OCI-LY3 (cell line): ENCODE measurements around the gene BTBD9.

Experiments used
- H2AFZ ChIP-seq: fragments of 200-600, 300-600 bp; shearing (Covaris generic); 2 replicates; pipeline ENCODE4 v1.6.0; 2014; ENCODE audit warnings: antibody characterized with exemption, low read depth, low read length
- H3K27ac ChIP-seq: fragments of 200-600, 300-600 bp; sonication (generic); 2 replicates; pipeline ENCODE4 v1.5.1; 2014; ENCODE audit warnings: mild to moderate bottlenecking, low read length, moderate library complexity, mixed read lengths
- H3K27me3 ChIP-seq: fragments of 200-600, 300-600 bp; sonication (generic); 2 replicates; pipeline ENCODE4 v1.6.1; 2014; ENCODE audit warnings: low read depth, low read length, mixed read lengths
- H3K36me3 ChIP-seq: fragments of 200-600, 300-600 bp; sonication (generic); replicated peaks from 2 replicates; pipeline ENCODE3; 2014; ENCODE audit warnings: low read depth, low read length, mixed read lengths
- H3K4me1 ChIP-seq: fragments of 300-600, 200-600 bp; sonication (generic); 2 replicates; pipeline ENCODE4 v1.6.1; 2014; ENCODE audit warnings: low read length, mixed read lengths
- H3K4me2 ChIP-seq: fragments of 200-600, 300-600 bp; sonication (generic); 2 replicates; pipeline ENCODE4 v1.6.1; 2014; ENCODE audit warnings: low read length, mixed read lengths
- H3K4me3 ChIP-seq: fragments of 300-600, 200-600 bp; sonication (generic); 2 replicates; pipeline ENCODE4 v1.5.1; 2014; ENCODE audit warnings: antibody characterized with exemption, mild to moderate bottlenecking, low read length, moderate library complexity
- H3K79me2 ChIP-seq: fragments of 300-600, 200-600 bp; shearing (Covaris generic); 2 replicates; pipeline ENCODE4 v1.6.1; 2014; ENCODE audit warnings: mild to moderate bottlenecking, low read length, mixed read lengths
- H3K9ac ChIP-seq: fragments of 300-600, 200-600 bp; shearing (Covaris generic); 2 replicates; pipeline ENCODE4 v1.6.0; 2014; ENCODE audit warnings: mild to moderate bottlenecking, low read length, moderate library complexity
- H3K9me3 ChIP-seq: fragments of 200-600, 300-600 bp; shearing (Covaris generic); 2 replicates; pipeline ENCODE4 v1.6.1; 2014; ENCODE audit warnings: low read length, mixed read lengths; ENCODE audit not compliant: insufficient read depth
- H4K20me1 ChIP-seq: fragments of 200-600, 300-600 bp; sonication (generic); 2 replicates; pipeline ENCODE4 v1.6.1; 2016; ENCODE audit warnings: low read length, mixed read lengths; ENCODE audit not compliant: insufficient read depth
- CTCF ChIP-seq: fragments of 200-600, 300-600 bp; sonication (generic); IDR thresholded peaks from 2 replicates; pipeline ENCODE4 v1.5.1; 2014; ENCODE audit warnings: antibody characterized with exemption, low read length, low read depth
- EZH2phosphoT487 ChIP-seq: fragments of 200-600 bp; shearing (Covaris generic); IDR thresholded peaks from 2 replicates; pipeline ENCODE4 v1.6.1; 2018; ENCODE audit warnings: antibody characterized with exemption, mixed run types, low read depth

BTBD9 gene

GRCh38 chr6:38567436-38567835, 72.3 kb downstream of the BTBD9 start:
- H3K9me3 ChIP-seq = no peaks in the 10 kb centered on the region
- TF ChIP-seq CTCF = no peak
- no peak for TF ChIP-seq EZH2phosphoT487
- no peaks in the 10 kb centered on the region for H3K79me2 ChIP-seq
- H3K4me1 ChIP-seq = peaks cover 12% of the 10 kb centered on the region
- no peak overlapping the region for H3K4me2 ChIP-seq
- no peak overlapping the region for H3K4me3 ChIP-seq
- no peak overlapping the region for H3K9ac ChIP-seq
- H2AFZ ChIP-seq = no peak overlapping the region
- H3K27ac ChIP-seq = no peak overlapping the region
- H3K27me3 ChIP-seq = no peaks in the 10 kb centered on the region
- H4K20me1 ChIP-seq = no peaks in the 10 kb centered on the region
- no peaks in the 10 kb centered on the region for H3K36me3 ChIP-seq

DNA sequence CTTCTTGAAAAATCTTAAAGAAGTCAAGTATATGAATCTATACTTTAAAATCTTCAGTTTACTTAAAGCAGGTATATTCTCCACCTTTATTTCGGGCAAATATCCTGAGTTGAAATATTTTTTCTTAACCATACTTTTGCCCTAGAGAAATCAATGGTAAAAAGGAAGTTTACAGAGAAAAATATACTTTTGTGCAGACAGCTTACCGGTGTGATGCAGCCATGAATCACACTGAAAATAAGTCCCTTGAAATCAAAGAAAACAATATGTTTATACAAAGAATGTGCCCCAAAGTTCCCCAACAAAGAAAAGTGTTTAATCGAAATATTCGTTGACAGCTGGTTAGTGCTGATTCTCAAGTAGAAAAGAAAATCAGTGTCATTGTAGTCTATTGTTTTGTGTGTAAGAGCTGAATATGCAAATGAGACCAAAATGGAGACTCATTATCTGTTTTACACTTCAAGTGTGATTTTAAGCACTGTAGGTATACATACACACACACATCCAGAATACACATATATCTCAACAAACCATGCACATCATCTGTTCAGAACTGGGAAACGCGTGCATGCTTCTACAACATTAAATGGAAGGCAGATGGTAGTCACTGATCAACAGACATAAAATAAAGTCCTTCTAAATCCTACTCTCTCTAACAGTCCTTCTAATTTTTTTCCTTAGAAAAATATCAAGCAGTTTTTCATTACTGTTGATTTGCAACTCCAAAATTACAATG, 73.3 kb downstream of the BTBD9 start:
- H3K9me3 ChIP-seq = no peaks in the 10 kb centered on the region
- H4K20me1 ChIP-seq = no peaks in the 10 kb centered on the region
- no peak overlapping the region for H3K4me3 ChIP-seq
- H3K9ac ChIP-seq = no peak overlapping the region
- peaks cover 6% of the 10 kb centered on the region for H3K4me1 ChIP-seq
- no peaks in the 10 kb centered on the region for H3K79me2 ChIP-seq
- H3K36me3 ChIP-seq = no peaks in the 10 kb centered on the region
- no peak overlapping the region for H3K27ac ChIP-seq
- H2AFZ ChIP-seq = no peak overlapping the region
- TF ChIP-seq EZH2phosphoT487 (no peak), CTCF (no peak)
- no peak overlapping the region for H3K4me2 ChIP-seq
- no peaks in the 10 kb centered on the region for H3K27me3 ChIP-seq

DNA sequence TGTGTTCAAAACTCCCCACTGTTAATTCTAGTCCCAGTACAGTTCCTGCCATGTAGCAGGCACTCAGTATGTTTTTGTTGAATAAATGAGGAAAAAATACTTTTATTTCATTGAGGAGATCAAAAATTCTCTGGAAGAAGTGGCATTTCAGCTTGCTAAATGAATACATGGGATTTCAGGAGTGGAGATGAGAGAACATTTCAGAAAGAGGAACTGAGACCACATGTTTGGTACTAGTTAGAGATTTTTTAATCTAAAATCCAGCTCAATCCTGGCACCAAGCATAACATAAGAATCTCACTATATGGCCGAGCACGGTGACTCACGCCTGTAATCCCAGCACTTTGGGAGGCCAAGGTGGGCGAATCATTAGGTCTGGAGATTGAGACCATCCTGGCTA, 75.4 kb downstream of the BTBD9 start:
- H3K4me1 ChIP-seq = peaks cover 6% of the 10 kb centered on the region
- no peak overlapping the region for H3K9ac ChIP-seq
- TF ChIP-seq EZH2phosphoT487 (no peak), CTCF (no peak)
- H3K4me2 ChIP-seq = peak overlapping the region; percentile 22
- H3K4me3 ChIP-seq = no peak overlapping the region
- H3K36me3 ChIP-seq = no peaks in the 10 kb centered on the region
- no peak overlapping the region for H3K27ac ChIP-seq
- H3K79me2 ChIP-seq = no peaks in the 10 kb centered on the region
- H2AFZ ChIP-seq = no peak overlapping the region
- no peaks in the 10 kb centered on the region for H3K27me3 ChIP-seq
- no peaks in the 10 kb centered on the region for H3K9me3 ChIP-seq
- no peaks in the 10 kb centered on the region for H4K20me1 ChIP-seq

GRCh38 chr6:38555606-38556005, 84.1 kb downstream of the BTBD9 start:
- H3K9ac ChIP-seq = no peak overlapping the region
- TF ChIP-seq EZH2phosphoT487 (no peak), CTCF (no peak)
- no peak overlapping the region for H2AFZ ChIP-seq
- H3K4me1 ChIP-seq = peaks cover 13% of the 10 kb centered on the region
- no peaks in the 10 kb centered on the region for H3K9me3 ChIP-seq
- H3K79me2 ChIP-seq = no peaks in the 10 kb centered on the region
- no peaks in the 10 kb centered on the region for H3K27me3 ChIP-seq
- no peaks in the 10 kb centered on the region for H3K36me3 ChIP-seq
- H3K4me3 ChIP-seq = no peak overlapping the region
- no peak overlapping the region for H3K4me2 ChIP-seq
- no peak overlapping the region for H3K27ac ChIP-seq
- no peaks in the 10 kb centered on the region for H4K20me1 ChIP-seq
